GM12864 (cell line): ENCODE results near the gene SUSD1.

Source experiments
- DNase-seq: peaks from one replicate; pipeline ENCODE4 v3.0.0-alpha.2; 2011; ENCODE audit warnings: low read depth
- H3K4me3 ChIP-seq: 2 replicates; pipeline ENCODE4 v1.5.1; 2011; ENCODE audit warnings: mild to moderate bottlenecking, low read depth, low read length, control low read depth
- CTCF ChIP-seq: IDR thresholded peaks from 2 replicates; pipeline ENCODE4 v1.5.1; 2011; ENCODE audit warnings: low read depth, mild to moderate bottlenecking, moderate library complexity, low read length, control low read depth, inconsistent platforms; ENCODE audit errors: missing control alignments

Gene SUSD1

GRCh38 chr9:112069318-112070169 is 105.6 kb downstream of the SUSD1 start:
- no peak for DNase-seq
- H3K4me3 ChIP-seq = no peak overlapping the region
- TF ChIP-seq CTCF = no peak

GRCh38 chr9:112065806-112066606 is 109.1 kb downstream of the SUSD1 start:
- H3K4me3 ChIP-seq = no peak overlapping the region
- no peak for DNase-seq
- TF ChIP-seq CTCF = no peak

GRCh38 chr9:112064871-112065270 is 110.2 kb downstream of the SUSD1 start:
- TF ChIP-seq CTCF = no peak
- DNase-seq = no peak

GRCh38 chr9:112063586-112063985 is 111.5 kb downstream of the SUSD1 start:
- no peak overlapping the region for H3K4me3 ChIP-seq
- DNase-seq = no peak

More at GRCh38 chr9:112064871-112065270, 110.2 kb downstream of the SUSD1 start:
- no peak overlapping the region for H3K4me3 ChIP-seq

GRCh38 chr9:112063151-112063550 is 111.9 kb downstream of the SUSD1 start:
- DNase-seq = no peak
- no peak for TF ChIP-seq CTCF
- no peak overlapping the region for H3K4me3 ChIP-seq

More at GRCh38 chr9:112063586-112063985, 111.5 kb downstream of the SUSD1 start:
- TF ChIP-seq CTCF = no peak

GRCh38 chr9:112061152-112061740 is 113.9 kb downstream of the SUSD1 start:
- no peak for TF ChIP-seq CTCF
- peak; percentile 68 for DNase-seq
- no peak overlapping the region for H3K4me3 ChIP-seq
